Measurements from ENCODE around the gene EFHC1.

Gene EFHC1

DNA sequence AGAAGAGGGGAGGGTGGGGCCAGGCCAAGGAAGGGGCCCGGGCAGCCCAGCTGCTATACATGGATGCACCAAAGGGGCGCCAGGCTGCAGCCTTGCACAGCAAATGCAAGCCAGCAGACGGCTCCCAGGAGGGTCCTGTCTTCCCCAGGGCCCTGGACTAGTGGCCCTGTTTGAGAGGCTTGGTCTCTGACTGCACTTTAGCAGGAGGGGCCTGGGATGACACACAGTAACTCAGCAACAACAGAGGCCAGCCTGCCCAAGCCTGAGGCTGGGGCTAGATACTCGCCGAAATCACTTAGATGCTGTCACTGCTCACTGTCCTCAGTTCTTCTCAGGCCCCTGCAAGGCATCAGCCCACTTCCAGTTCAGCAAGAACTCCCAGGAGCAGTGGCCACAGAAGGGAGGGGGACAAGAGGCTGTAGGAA lies 83.2 kb downstream of the EFHC1 start:
- no peak for DNase-seq (ENCODE audit: low spot score)

DNA sequence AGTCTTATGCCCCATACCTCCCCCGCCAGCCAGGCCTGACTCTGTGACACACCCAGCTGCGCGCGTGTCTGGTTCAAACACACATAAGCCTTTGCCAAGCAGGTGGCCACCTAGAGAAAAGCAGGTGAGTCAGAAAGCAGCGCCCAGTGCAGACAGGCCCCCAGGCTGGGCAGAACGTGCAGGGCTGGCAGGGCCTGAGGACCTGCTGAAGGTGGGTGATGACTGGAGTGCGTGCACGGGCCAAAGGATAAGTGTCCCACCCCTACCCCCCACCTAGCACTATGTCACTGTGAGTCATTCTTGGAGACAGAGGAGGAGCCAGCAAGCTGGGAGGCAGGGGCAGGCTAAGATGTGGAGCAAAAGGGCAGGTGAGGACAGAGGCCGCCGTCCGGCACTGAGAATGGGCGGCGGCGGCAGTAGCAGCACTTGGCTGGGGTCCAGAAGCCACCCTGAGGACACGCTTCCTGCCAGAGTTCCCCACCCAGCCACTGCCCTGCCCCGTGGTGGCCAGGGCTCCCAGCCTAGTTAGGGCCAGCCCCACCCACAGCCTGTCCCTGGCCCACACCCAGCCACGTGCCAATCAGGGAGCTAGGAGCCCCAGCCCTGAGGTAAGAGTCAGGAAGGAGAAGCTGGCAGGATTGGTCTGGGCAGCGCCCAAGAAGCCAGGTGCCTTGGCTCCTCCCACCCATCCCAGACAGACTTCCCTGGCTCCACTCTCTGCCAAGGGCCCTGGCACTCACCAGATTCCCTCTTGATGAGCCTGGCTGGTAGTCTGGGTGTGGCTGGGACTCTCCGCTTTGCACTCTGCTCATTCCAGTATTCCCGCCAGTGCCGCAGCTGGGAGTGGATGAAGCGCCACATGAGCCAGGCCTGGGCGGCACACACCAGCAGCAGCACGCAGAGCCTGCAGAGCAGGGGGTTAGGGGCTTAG lies 84.0 kb downstream of the EFHC1 start:
- DNase-seq (ENCODE audit: low spot score): peak; percentile 87

DNA sequence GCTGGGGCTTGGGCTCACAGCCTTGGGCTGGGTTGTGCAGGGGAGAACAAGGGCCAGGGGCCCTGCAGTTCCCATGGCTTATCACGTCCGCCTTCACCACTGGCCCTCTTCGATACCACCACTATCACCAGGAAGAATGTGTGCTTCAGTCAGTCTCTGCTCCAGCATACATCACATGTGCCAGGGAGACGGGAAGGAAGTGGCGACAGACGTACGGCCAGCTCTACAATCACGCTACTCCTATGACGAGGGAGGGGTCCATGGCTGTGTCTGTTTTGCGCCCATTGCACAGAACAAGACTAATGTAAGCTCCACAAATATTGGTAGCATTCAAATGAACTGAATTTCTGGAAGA lies 84.6 kb downstream of the EFHC1 start:
- no peak for DNase-seq (ENCODE audit: low spot score)

DNA sequence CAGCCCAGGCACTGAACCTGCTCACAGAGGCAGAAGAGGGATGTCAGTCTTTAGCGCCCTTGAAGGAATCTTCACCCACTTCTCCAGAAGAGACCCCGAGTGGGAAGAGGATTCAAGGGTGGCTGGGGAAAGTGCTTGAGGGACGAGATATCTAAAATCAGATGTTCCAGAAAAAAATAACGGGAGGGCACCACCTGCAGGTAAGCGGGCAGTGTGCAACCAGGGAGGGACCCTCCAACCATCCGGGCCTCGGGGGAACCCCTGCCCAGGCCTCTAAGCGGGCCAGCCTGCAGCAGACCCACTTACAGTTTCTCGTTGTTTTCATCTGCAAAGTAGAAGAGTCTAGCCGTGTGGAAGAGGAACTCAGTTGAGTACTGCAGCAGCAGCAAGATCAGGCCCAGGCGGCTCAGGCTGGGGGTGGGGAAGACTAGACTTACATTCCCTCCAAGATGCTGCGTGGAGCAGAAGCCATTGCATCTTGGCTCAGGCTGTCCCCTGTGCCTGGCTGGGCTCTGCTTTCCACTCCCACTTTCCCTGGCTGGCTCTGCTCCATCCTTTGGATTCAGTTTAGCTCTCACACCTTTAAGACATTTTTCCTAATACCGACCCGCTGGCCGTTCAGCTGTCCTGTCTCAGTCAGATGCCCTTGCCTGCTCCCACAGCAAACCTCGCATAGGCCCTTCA lies 85.7 kb downstream of the EFHC1 start:
- DNase-seq (ENCODE audit: low spot score): no peak

DNA sequence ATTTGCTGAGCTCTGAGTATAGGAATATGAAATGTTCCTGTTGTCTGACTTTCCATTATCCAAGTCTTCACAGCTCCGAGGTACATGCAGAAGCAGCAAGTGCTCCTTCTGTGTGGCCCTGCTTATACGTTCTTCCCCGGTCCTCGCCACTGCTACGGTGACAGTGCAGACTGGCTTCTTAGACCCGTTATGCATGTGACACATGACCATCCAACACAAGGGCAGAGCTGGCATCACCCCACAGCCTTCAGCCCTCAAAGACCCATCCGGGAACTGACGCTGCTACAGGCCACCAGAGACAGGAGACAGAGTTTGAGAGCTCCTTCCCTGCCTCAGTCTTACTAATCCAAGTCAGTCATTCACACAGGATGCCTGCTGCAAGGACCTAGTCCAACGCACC lies 86.3 kb downstream of the EFHC1 start:
- no peak for DNase-seq (ENCODE audit: low spot score)

DNA sequence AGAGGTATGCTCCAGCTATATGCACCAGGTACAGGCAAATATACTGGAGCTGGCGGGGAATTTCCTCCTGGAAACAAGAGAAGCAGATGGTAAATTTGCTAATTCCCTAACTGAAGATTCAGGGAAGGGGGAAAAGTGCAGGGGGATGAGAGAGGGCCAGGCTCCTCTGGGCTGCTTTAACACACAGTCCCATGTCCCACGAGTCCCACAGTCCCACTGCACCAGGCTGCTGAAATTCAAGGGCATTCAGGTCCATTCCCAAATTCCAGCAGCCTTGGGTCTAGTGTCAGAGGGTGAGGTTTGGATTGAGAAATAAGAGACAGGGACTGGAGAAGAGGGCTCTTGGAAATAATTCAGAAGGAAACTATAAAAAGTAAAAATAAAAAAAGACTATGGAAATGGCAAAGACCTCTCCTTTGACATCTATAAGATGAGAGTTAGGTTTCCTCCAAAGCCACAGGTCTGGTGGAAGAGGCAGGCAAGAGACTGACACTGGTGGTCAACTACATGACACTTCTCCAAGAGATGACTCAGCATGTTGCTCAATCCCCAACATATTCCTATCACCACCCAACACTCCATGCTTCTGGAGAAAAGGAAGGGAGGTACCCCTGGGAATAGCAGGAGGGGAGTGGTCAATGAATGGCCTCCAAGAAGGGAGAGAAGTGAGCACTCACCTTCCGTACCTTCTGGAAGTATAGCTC lies 87.6 kb downstream of the EFHC1 start:
- peak; percentile 62 for DNase-seq (ENCODE audit: low spot score)

DNA sequence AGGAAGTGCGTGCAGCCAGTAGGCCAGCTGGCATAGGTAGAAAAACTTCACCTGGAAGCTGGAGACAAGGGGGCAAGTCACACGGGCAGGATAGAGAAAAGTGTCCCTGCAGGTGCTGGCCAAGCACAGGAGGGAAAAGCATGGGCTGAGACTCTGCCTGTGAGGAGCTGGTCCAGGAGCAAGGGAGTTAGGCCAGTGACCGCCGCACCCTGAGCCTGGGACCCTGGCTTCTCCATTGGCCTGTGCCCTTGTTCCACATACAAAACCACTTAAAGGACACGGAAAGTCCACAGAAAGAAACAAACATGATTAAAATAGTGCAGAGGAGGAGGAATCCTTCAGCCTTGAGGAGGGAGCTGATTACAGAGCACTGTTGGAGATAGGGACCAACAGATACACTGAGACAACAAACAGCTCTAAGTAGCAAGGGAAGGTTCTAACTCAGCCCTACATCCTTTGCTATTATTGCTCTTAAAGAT lies 88.2 kb downstream of the EFHC1 start:
- DNase-seq (ENCODE audit: low spot score): no peak

DNA sequence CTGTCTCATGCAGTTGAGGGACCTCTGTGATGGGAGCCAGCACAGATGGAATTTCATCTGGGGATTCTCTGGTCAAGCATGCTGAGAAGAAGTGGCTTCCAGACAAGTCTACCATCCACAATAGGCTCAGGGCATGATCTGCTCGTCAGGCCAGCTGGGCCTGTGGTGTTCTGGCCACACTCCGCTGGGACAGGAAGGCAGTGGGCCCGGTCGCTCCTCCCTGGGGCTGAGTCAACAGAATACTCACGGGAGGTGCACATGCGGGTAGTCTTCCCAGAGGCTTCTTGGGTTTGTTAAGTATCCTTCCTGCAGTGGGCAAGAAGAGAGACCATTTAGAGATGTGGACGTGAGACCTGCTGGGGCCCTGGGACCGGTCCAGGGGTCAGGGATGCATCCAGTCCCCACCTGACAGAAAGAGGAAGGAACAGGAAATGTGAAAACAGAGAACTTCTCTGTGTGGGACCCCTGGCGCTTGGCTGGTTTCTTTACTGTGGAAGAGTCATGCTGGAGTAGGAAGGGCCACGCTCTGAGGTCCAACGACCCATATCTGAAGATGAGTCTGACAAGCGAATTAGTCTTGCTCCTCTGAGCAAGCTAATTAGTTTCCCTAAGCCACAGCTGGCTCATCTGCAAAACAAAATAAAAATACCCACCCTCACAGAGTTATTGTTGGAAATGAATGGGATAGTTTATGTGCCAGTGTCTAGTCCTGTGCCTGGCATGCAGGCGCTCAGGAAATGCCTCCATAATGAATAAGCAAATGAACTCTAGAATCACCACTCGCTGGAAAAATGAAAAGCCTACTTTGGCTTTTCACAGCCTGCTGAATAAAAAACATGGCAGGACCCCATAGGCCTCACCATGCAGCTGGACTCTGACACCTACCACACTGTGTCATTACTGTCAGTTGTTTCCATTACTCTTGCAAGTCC lies 89.4 kb downstream of the EFHC1 start:
- peak; percentile 49 for DNase-seq (ENCODE audit: low spot score)

DNA sequence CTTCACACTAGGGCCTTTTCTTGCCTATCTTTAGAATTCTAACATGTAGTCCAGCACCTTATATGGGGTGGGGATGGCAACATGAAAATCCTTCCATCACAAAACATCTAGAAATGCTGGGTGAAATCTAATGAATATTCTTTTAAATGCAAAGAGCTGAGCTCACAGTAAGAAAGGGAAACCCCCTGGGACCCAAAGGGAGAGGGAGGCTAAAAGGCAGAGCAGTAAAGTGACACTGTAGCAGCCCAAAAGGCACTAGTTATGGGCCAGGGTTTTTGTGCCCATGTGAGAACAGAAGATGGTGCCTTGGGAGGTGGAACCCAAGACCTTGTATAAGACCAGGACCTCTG lies 90.0 kb downstream of the EFHC1 start:
- DNase-seq (ENCODE audit: low spot score): no peak

DNA sequence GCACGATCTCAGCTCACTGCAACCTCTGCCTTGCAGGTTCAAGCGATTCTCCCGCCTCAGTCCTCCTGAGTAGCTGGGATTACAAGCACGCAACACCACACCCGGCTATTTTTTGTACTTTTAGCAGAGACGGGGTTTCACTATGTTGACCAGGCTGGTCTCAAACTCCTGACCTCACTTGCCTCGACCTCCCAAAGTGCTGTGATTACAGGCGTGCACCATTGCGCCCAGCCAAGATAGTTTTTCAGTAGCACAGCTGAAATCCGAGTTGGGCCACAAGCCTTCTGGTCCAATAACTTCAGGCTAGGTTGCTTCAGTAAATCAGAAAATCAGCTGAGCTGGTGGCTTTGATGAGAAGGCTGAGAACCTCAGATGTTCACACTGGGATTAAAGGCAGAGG lies 91.0 kb downstream of the EFHC1 start:
- no peak for DNase-seq (ENCODE audit: low spot score)

DNA sequence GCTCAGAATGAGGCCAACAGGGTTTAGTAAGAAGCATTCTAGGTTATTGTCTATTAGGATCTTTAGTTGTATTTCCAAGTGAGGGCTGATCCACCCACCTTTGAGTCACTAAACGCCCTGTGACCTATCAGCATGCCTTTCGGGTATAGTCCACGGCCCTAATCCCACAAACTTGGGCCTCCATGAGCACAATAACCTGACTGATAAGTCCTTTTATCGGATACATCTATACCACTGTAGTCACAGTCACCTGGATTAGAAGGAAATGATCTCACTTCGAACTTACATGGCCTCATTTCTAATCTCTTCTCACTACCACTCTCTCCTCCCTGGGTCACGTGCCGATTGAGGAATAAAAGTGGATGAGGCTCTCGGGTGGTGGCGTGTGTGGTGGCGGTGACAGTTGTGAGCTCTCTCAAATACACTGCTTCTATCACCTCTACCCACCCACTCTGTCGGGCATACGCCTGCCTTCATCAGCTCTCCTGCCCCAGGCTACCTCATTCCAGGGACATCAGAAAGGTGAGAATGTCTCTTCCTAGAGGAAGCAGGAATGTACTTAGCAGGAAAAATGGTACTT lies 91.5 kb downstream of the EFHC1 start:
- no peak for DNase-seq (ENCODE audit: low spot score)

DNA sequence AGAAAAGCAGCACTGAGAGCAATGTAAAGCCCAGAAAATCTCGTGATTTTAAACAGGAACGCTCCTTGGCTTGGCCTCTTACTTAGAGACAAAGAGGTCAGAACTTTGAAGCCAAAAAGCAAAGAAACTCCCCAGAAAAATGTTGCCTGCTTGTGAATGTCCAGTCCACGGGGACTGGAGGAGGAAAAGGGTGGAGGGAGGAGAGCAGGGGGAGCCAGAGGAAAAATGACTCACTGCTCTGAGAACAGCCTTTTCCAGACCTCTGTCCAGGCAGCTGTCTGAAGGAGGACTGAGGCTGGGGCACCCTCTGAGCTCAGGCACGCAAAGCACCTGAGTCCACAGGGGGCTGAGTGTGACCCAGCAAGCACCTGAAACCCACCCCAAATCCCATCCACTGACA lies 92.1 kb downstream of the EFHC1 start:
- peak; percentile 86 for DNase-seq (ENCODE audit: low spot score)

DNA sequence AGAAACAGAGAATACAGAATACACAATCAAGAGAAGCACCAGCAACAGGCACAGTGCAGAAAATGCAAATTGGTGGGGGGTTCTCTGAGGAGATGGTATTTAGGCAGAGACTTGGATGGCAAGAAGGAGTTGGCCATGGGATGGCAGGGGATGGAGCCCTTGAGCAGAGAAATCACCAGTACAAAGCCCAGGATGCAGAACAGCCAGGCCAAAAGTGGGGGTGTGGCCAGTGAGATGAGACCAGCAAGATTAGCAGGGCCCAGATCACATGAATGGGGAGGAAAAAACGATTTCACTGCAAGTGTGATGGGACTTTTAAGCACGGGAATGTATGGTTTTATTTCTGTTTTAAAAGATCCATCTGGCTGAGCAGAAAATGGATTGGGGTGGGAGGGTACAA lies 93.3 kb downstream of the EFHC1 start:
- no peak for DNase-seq (ENCODE audit: low spot score)

DNA sequence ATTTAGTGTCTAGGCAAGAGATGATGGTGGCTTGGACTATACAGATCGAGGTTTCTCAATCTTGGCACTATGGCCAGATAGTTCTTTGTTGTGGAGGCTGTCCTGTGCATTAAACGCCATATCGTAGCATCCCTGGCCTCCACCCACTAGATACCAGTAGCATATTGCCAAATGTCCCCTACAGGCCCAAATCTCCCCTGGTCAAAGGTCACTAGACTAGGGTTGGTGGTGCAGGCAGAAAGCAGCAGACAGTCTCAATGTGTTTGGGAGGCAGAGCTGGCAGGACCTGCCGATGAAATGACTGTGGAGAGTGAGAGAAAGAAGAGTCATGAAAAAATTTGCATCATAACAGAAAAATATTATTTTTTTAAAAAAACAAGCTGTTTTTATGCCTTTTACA lies 93.8 kb downstream of the EFHC1 start:
- no peak for DNase-seq (ENCODE audit: low spot score)

DNA sequence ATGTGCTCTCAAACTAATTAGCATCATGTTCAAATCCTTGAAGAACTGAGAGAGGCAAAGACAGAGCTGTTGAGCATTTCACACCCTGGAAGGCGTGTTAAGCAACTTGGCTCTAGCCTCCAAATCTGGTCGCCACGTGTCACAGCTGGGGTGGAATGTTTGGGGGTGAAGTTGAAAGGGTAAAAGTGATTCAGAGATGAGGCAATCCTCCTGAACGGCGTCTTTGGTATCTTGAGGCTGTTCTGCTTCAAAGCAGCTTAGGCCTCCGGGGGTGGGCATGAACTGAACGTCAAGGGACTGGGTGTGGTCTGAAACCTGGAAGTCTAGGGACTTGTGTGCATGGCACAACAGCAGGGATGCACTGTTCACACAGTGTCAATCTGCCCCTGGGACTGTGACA lies 94.4 kb downstream of the EFHC1 start:
- DNase-seq (ENCODE audit: low spot score): peak; percentile 68

DNA sequence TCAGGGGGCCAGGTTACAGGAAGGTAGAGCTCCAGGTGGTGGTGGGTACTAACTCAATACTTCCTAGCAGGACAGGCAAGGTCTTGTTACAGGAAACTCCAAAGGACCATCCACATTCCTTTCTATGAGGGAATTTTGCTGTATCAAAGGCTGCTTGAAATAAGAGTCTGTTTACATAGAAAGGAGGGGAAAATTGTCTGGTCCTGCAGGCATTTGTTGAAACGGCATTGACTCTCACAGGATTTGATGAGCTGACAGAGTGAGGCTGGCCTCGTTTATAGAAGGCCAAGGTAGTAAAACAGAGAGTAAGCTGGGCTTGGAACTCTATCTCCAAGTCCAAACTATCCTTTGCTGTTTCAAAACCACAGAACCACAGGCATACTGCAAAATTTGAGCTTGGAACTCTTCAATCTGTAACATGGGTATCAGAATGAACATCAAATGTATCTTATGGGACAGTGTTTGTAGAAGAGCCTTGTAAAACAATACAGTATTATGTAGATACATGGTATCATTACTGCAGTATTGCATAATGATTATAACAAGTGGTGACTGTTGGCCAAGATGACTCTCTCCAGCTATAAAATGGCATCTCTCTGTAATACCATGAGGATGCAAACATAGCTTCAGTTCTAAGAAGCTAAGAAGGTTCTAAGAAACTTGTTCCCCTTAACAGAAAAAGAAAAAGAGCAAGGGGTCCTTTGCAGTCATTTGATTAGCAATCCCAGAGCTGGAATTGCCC lies 95.2 kb downstream of the EFHC1 start:
- no peak for DNase-seq (ENCODE audit: low spot score)

DNA sequence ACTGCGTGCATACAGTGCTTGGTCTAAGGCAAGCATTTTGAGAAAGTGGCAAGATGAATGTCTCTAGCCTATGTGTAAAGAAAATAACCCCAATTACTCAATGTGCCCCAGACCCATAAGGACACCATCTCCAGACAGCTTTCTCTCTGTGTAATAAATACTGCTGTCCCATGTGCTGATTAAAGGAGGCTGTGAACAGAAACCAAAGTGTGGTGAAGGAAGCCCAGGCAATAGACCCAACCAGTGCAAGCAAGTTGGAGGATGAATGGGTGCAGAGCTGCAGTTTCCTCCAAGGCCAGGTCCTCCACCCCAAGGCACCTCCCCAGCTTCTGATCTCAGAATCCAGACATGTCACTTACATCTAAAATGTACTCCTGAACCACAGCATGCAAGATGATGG lies 96.1 kb downstream of the EFHC1 start:
- DNase-seq (ENCODE audit: low spot score): no peak

DNA sequence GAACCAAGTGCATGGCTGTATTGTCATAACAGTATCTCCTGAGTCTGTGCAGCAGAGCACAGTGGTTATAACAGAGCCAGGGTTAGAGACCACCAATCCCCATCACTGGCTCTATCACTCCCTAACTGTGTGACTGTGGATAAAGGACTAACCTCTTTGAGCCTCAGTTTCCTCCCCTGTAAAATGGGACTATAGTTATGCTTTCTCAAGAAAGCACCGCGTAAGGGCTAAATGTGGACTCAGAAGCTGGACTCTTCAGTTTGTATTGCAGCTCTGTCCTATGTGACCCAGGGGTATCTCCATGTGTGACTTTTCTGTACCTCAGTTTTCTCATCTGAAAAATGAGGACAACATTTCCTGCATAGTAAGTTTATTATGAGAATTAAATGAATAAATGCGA lies 96.8 kb downstream of the EFHC1 start:
- DNase-seq (ENCODE audit: low spot score): no peak

DNA sequence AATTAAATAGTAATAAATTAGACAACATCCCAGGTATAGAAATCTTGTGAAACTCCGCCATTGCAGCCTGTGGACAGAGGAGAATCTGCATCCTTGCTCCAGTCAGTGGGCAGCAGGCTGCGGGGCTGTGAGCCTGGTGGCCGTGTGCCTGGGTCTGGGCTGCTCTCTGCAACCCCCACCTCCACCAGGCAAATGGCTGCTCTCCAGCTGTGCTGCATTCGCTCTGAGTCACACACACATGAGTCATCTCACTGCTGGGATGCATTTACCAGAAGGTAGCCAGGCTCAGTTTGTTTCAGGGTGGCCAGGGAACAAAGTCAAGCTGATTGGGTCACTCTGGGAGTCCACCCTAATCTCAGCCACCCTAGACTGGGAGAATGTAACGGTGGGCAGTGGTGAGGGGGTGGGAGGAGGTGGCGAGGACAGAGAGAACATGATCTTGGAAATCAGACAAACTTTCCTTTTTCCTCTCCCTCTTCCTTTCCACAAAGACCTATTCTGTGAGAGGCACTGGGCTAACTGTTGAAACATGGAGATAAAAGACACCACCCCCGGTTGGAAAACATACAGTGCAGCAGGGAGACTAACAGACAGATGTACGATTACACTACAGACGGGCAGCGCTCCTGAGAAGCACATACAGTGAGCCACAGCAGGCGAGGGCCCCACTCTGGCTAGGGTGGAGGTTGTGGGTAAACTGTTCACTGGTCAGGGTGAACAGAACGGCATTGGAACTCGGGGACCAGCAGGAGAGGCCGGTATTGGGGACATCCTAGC lies 97.5 kb downstream of the EFHC1 start:
- DNase-seq (ENCODE audit: low spot score): peak; percentile 91
